ENCODE data around the gene RIBC1.

- TF ChIP-seq CTCF (IDR thresholded peaks at IDR 0.05 in 2 of 3, conservative IDR thresholded peaks at IDR 0.05 in 1 of 3; ENCODE audit: control insufficient read depth in 2 of 3, extremely low read depth in 1 of 3, insufficient read depth in 1 of 3, low read depth in 3 of 3, low read length in 3 of 3) (no peak), JUNB (IDR thresholded peaks at IDR 0.05) (no peak), SKIL (IDR thresholded peaks at IDR 0.05; ENCODE audit: low read depth, poor library complexity, severe bottlenecking) (no peak), HDAC2 (IDR thresholded peaks at IDR 0.05) (no peak), ZBTB4 (CRISPR knock-in tag; IDR thresholded peaks at IDR 0.05) (no peak), RCOR1 (conservative IDR thresholded peaks at IDR 0.05; ENCODE audit: low read depth, low read length) (no peak), POLR2A (IDR thresholded peaks at IDR 0.05; ENCODE audit: low read depth, low read length) (no peak), SP1 (IDR thresholded peaks at IDR 0.05; ENCODE audit: low read depth, low read length) (no peak), NKRF (conservative IDR thresholded peaks at IDR 0.05) (no peak)
Measured at GRCh38 chrX:53398216-53398615, 24.5 kb upstream of the RIBC1 start.
